BLaER1 (cell line): ENCODE data around the gene SLC10A4.

Experiments
- H3K27ac ChIP-seq: shearing (Covaris generic); formaldehyde crosslinking; 2 replicates; pipeline ENCODE4 v1.8.1; 2022
- H3K27me3 ChIP-seq: shearing (Covaris generic); formaldehyde crosslinking; 2 replicates; pipeline ENCODE4 v1.8.1; 2022
- H3K36me3 ChIP-seq: shearing (Covaris generic); formaldehyde crosslinking; 2 replicates; pipeline ENCODE4 v1.8.1; 2022
- H3K4me1 ChIP-seq: shearing (Covaris generic); formaldehyde crosslinking; 2 replicates; pipeline ENCODE4 v1.8.1; 2022
- H3K4me2 ChIP-seq: shearing (Covaris generic); formaldehyde crosslinking; 2 replicates; pipeline ENCODE4 v1.8.1; 2022
- H3K4me3 ChIP-seq: shearing (Covaris generic); formaldehyde crosslinking; 2 replicates; pipeline ENCODE4 v1.8.1; 2022
- H3K9ac ChIP-seq: shearing (Covaris generic); formaldehyde crosslinking; 2 replicates; pipeline ENCODE4 v1.8.1; 2022
- H3K9me3 ChIP-seq: shearing (Covaris generic); formaldehyde crosslinking; 2 replicates; pipeline ENCODE4 v1.8.1; 2022
- H4K20me1 ChIP-seq: shearing (Covaris generic); formaldehyde crosslinking; 2 replicates; pipeline ENCODE4 v1.8.1; 2022
- Cebpa-rat ChIP-seq: shearing (Covaris generic); IDR thresholded peaks from 2 replicates; pipeline ENCODE4 v1.8.1; 2022

Gene SLC10A4

DNA sequence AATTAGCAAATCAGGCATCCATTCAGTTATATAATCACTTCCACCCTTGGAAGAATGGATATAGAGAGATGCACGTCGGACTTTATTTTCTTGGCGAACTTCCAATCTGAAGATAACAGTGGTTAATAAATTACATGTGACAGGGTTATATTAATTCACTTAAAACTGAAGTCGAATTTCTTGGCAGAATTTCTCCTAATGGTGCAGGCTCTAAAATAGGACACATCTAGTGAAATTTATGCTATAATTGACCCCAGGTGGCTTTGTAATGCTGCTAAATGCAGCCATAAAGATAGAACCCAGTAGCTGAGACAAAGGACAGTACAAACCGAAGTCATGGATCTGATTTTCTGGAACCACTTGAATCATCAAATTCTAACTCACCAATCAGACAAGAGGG lies 20.8 kb upstream of the SLC10A4 start:
- H3K9ac ChIP-seq: no peak overlapping the region
- no peak for TF ChIP-seq Cebpa-rat
- H3K36me3 ChIP-seq: no peaks in the 10 kb centered on the region
- H3K27me3 ChIP-seq: no peaks in the 10 kb centered on the region
- no peak overlapping the region for H3K27ac ChIP-seq
- H3K4me2 ChIP-seq: no peak overlapping the region
- no peaks in the 10 kb centered on the region for H4K20me1 ChIP-seq
- no peak overlapping the region for H3K4me3 ChIP-seq
- peaks cover 7% of the 10 kb centered on the region for H3K9me3 ChIP-seq
- H3K4me1 ChIP-seq: peaks cover 12% of the 10 kb centered on the region

DNA sequence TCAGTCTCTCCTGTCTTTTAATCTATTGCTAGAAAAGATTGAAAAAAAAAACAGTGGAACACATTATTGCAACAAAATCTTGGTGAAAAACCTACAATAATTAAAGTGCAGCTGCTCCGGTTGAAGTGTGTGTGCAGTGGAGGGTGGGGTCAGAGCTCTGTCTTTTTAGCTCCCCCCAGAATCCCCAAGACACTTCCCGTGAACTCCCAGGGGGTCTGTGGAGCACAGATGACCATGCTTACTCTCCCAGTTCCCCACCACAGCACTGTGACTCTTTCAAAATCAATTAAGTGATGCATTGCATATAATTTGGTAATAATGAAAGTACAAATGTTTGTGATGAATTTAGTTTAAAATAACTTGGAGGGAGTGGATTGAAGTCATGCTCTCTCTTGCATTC lies 15.7 kb upstream of the SLC10A4 start:
- Histone ChIP-seq H4K20me1 (no peaks in the 10 kb centered on the region), H3K27me3 (no peaks in the 10 kb centered on the region), H3K27ac (no peak overlapping the region), H3K9me3 (no peaks in the 10 kb centered on the region), H3K4me3 (no peak overlapping the region), H3K4me2 (peak overlapping the region; percentile 55), H3K9ac (no peak overlapping the region), H3K4me1 (peaks cover 20% of the 10 kb centered on the region), H3K36me3 (no peaks in the 10 kb centered on the region)
- TF ChIP-seq Cebpa-rat: no peak

DNA sequence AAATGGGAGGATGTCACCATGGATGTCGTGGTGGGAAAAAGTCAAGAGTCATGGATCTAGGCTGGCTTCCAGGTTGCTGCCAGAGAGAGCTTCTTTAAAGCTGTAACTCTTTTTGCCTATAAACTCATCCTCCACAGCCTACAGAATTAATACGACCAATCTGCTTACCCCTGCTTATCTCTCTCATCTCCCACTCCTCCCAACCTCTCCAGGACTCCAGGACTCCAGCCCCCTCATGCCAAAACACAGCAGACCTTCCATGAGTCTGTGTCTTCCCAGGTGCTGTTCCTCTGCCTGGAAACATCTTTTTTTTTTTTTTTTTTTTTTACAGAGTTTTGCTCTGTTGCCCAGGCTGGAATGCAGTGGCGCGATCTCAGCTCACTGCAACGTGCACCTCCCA lies 15.3 kb upstream of the SLC10A4 start:
- Histone ChIP-seq H3K4me1 (peaks cover 20% of the 10 kb centered on the region), H3K4me3 (no peak overlapping the region), H3K27ac (no peak overlapping the region), H3K36me3 (no peaks in the 10 kb centered on the region), H4K20me1 (no peaks in the 10 kb centered on the region), H3K9ac (no peak overlapping the region), H3K27me3 (no peaks in the 10 kb centered on the region), H3K9me3 (no peaks in the 10 kb centered on the region), H3K4me2 (peak overlapping the region; percentile 55)
- no peak for TF ChIP-seq Cebpa-rat

DNA sequence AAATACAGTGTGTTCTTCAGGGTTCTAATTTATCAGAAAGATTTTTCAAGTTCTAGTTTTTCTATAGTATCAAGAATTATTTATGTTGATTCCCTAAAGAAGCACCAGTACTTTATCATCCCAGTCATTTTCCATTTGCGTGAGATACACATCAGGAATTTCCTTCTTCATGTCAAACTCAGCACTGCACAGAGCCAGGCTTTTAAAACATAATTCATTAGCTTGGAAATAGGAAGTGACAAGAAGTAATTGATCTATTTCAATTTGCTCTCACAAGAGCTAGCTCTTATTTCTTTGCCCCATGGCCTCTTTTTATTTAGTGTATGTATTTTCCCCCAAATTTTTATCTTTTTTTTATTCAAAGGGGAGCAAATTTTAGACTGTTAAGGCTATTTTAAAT lies 13.0 kb upstream of the SLC10A4 start:
- Histone ChIP-seq H3K4me2 (no peak overlapping the region), H3K27ac (no peak overlapping the region), H3K36me3 (no peaks in the 10 kb centered on the region), H3K4me3 (no peak overlapping the region), H4K20me1 (no peaks in the 10 kb centered on the region), H3K27me3 (no peaks in the 10 kb centered on the region), H3K4me1 (peaks cover 20% of the 10 kb centered on the region), H3K9me3 (no peaks in the 10 kb centered on the region), H3K9ac (no peak overlapping the region)
- TF ChIP-seq Cebpa-rat: no peak

DNA sequence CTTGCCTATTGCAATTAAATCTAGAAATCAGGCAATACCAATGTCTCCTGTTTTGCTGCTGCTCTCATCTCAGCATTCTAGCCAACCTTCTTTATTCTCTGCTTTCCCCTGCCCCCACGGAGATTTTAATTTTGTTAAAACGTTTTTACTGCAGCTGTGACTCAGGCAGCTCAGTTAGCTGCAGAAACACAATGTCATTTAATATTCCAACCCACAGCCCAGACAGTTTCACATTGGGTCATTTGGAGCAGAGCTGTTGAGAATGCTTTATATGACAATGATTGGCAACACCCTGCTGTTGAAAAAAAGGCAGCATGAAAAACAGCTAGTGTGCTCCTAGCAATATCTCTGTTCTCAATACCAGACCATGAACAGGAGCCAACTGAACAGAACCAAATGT lies 12.6 kb upstream of the SLC10A4 start:
- Histone ChIP-seq H3K9me3 (no peaks in the 10 kb centered on the region), H3K4me1 (peaks cover 20% of the 10 kb centered on the region), H3K4me3 (no peak overlapping the region), H3K36me3 (no peaks in the 10 kb centered on the region), H3K4me2 (no peak overlapping the region), H3K27me3 (no peaks in the 10 kb centered on the region), H3K9ac (no peak overlapping the region), H3K27ac (no peak overlapping the region), H4K20me1 (no peaks in the 10 kb centered on the region)
- no peak for TF ChIP-seq Cebpa-rat

DNA sequence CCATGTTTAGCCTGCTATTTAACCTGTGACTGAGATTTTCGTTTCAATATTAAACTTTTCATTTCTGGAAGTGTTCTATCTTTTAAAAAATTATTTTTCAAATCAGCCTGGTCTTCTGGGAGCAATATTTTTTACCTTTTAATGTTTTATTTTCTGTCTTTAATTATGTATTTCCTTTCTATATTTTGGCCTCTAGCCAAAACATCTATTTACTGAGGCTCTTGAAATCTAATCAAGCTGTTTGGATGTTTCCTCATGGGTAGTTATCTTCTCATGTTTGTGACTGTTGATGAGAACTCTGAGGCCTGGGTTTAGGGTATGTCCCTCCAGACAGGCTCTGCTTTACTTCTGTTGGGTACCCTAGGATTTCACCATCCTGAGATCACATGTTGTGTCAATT lies 10.3 kb upstream of the SLC10A4 start:
- Histone ChIP-seq H4K20me1 (no peaks in the 10 kb centered on the region), H3K4me1 (peaks cover 8% of the 10 kb centered on the region), H3K4me3 (no peak overlapping the region), H3K9me3 (no peaks in the 10 kb centered on the region), H3K4me2 (no peak overlapping the region), H3K27ac (no peak overlapping the region), H3K9ac (no peak overlapping the region), H3K36me3 (no peaks in the 10 kb centered on the region), H3K27me3 (no peaks in the 10 kb centered on the region)
- no peak for TF ChIP-seq Cebpa-rat

DNA sequence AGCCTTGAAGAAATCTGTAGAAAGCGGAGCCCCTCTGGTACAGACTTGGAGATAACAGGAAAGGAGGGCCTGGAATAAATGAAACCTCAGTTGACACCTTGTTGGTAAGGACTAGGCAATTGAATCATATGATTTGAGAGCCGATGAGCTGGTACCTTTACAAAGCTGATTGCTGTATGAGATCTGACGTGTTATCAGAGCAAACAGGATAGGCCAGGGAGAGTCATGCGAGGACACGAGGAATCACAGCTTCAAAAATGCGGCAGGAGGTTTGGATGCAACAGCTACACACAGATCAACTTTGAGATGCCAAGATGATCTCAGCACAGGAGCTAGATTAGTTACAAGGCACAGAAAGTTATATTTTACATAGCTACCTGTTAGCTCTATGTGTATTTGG lies 7.4 kb upstream of the SLC10A4 start:
- H4K20me1 ChIP-seq: no peaks in the 10 kb centered on the region
- no peaks in the 10 kb centered on the region for H3K27me3 ChIP-seq
- peaks cover 16% of the 10 kb centered on the region for H3K4me1 ChIP-seq
- no peak for TF ChIP-seq Cebpa-rat
- no peaks in the 10 kb centered on the region for H3K9me3 ChIP-seq
- no peaks in the 10 kb centered on the region for H3K36me3 ChIP-seq
- H3K4me2 ChIP-seq: no peak overlapping the region
- H3K9ac ChIP-seq: no peak overlapping the region
- H3K4me3 ChIP-seq: no peak overlapping the region
- no peak overlapping the region for H3K27ac ChIP-seq

DNA sequence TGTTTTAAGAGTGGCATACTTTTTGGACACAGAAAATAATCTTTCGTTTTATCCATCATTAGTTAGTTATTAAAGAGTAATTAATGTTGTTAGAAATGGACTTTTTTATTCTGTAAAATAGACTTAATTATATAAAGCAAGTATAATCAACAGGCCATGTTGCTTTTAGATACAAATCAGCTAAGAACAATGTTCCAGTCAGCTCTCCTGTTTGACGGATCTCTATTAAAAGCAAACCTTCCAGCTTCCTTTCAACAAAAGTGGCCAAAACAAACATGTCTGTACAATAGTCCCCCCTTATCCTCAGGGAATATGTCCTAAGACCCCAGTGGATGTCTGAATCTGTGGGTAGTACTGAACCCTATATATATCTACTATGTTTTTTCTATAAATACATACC lies 4.9 kb upstream of the SLC10A4 start:
- H3K9ac ChIP-seq: no peak overlapping the region
- no peak overlapping the region for H3K4me2 ChIP-seq
- no peak for TF ChIP-seq Cebpa-rat
- peaks cover 12% of the 10 kb centered on the region for H3K27me3 ChIP-seq
- H4K20me1 ChIP-seq: no peaks in the 10 kb centered on the region
- H3K4me3 ChIP-seq: no peak overlapping the region
- H3K27ac ChIP-seq: no peak overlapping the region
- H3K4me1 ChIP-seq: peaks cover 31% of the 10 kb centered on the region
- H3K9me3 ChIP-seq: peaks cover 10% of the 10 kb centered on the region
- 0 out of 2 replicates have a peak, but pooled peaks cover under 1% of the 10 kb centered on the region for H3K36me3 ChIP-seq

DNA sequence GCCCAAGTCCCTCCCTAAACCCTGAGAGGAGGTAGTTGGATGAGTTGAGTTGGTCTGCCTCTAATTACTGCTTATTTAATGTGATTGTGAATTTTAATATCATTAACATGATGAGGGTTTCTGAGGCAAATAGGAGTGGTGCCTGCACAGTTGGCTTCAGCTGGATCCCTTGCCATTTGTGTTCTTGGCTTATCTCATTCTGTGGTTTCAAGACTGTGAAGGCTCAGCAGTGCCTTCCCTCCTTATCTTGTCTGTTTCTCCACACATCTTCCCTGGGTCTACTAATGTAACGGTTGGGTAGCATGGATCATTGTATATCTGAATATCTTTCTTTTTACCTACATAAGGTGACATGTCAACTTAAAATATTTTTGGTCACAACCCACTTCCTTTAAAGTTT lies 1.6 kb upstream of the SLC10A4 start:
- TF ChIP-seq Cebpa-rat: no peak
- Histone ChIP-seq H3K36me3 (0 out of 2 replicates have a peak, but pooled peaks cover 7% of the 10 kb centered on the region), H3K4me3 (no peak overlapping the region), H3K9me3 (peaks cover 29% of the 10 kb centered on the region), H3K27me3 (peaks cover 32% of the 10 kb centered on the region), H3K4me1 (peaks cover 31% of the 10 kb centered on the region), H3K9ac (no peak overlapping the region), H3K27ac (no peak overlapping the region), H3K4me2 (peak overlapping the region; percentile 43), H4K20me1 (no peaks in the 10 kb centered on the region)

DNA sequence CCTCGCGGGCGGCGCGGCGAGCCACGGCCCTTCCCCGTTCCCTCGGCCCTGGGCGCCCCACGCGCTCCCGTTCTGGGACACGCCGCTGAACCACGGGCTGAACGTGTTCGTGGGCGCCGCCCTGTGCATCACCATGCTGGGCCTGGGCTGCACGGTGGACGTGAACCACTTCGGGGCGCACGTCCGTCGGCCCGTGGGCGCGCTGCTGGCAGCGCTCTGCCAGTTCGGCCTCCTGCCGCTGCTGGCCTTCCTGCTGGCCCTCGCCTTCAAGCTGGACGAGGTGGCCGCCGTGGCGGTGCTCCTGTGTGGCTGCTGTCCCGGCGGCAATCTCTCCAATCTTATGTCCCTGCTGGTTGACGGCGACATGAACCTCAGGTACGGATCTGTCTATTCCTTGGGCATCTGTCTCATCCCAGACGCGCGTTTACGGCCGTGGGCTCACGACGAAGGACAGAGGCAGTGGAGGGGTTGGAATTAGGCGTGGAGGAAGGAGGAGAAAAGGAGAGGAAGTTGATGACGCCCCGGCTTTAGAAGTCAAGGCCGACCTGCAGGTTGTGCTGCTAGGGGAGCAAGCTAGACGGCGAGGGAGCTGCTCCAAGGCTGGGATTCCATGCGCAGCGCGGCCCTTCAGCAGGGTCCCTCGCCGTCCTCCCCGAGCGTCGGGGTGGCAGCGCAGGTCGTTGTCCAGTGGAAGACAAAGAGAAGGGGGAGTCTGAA lies 792 bp downstream of the SLC10A4 start:
- Histone ChIP-seq H3K4me3 (no peak overlapping the region), H3K4me1 (peaks cover 27% of the 10 kb centered on the region), H3K27ac (no peak overlapping the region), H3K36me3 (0 out of 2 replicates have a peak, but pooled peaks cover 7% of the 10 kb centered on the region), H3K9ac (no peak overlapping the region), H4K20me1 (no peaks in the 10 kb centered on the region), H3K27me3 (peaks cover 44% of the 10 kb centered on the region), H3K9me3 (peaks cover 29% of the 10 kb centered on the region), H3K4me2 (no peak overlapping the region)
- no peak for TF ChIP-seq Cebpa-rat
